B cell (primary cell): Measurements from ENCODE around the gene SURF6.

Source experiments
- EZH2 ChIP-seq: IDR thresholded peaks from 2 replicates; pipeline ENCODE4 v1.6.1; 2012; ENCODE audit warnings: borderline replicate concordance, low read depth, mild to moderate bottlenecking, moderate library complexity, low read length; ENCODE audit not compliant: insufficient read depth, poor library complexity, severe bottlenecking
- TF ChIP-seq, protein P1 (sequence below): fragments of 200-600 bp; IDR thresholded peaks from one replicate; pipeline ENCODE4 v1.8.0; 2022; ENCODE audit warnings: antibody characterized with exemption, mild to moderate bottlenecking

DNA sequence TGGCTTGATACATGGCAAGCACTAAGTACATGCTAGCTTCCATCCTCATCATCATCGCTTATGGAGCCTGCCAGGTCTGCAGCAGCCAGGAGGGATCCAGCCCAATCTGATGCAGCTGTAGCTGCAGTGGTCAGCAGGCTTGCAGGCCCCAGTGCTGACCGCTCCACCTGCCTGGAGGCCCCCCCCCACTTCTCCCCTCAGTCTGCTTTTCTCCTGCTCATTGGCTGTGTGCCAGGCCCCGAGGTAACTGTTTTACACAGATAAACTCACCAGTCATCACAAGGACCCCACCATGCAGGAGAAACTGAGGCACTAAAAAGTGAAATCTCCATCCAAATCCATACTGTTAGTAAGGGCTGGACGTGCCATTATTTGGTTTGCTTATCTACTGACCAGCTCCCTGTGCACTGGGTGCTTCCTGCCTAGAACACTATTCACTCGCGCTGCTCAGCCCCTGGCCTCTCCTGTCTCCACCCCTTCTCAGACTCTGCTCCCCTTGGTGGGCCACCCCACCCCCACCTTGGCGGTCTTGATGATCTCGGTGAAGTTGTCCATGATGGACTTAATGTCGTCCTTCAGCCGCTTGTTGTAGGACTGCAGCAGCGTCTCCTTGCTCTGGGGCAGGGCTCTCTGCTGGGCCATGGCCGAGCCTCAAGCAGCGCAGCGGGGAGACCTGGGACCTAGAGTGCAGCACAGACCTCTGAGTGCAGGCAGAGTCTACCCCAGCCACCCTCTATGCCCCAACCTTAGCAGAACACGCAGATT, 10.2 kb upstream of the SURF6 start:
- TF ChIP-seq EZH2, result no peak
- TF ChIP-seq, protein P1, sequence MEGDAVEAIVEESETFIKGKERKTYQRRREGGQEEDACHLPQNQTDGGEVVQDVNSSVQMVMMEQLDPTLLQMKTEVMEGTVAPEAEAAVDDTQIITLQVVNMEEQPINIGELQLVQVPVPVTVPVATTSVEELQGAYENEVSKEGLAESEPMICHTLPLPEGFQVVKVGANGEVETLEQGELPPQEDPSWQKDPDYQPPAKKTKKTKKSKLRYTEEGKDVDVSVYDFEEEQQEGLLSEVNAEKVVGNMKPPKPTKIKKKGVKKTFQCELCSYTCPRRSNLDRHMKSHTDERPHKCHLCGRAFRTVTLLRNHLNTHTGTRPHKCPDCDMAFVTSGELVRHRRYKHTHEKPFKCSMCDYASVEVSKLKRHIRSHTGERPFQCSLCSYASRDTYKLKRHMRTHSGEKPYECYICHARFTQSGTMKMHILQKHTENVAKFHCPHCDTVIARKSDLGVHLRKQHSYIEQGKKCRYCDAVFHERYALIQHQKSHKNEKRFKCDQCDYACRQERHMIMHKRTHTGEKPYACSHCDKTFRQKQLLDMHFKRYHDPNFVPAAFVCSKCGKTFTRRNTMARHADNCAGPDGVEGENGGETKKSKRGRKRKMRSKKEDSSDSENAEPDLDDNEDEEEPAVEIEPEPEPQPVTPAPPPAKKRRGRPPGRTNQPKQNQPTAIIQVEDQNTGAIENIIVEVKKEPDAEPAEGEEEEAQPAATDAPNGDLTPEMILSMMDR, result no peak
